H1 (cell line): Measurements from ENCODE around the gene SUMF1. TPM values are rescaled to one million over a fixed set of nuclear protein-coding genes. Genes with fewer than 3 reads are reported as not detected.

ENCODE experiments used
- CTCF ChIA-PET: fragments of 300-600 bp; sonication (Branson Sonifier 250); formaldehyde crosslinking; loops from one replicate; lab custom pipeline; 2021; ENCODE audit not compliant: partially characterized antibody; lab: Charles Lee
- POLR2A ChIA-PET: fragments of 300-600 bp; sonication (Branson Sonifier 250); formaldehyde crosslinking; loops from one replicate; lab custom pipeline; 2021; ENCODE audit warnings: inconsistent platforms; ENCODE audit not compliant: partially characterized antibody; lab: Charles Lee
- DNase-seq, 2 experiments: peaks; one replicate each; pipeline versions ENCODE4 v3.0.0 to v3.0.0-alpha.2; 2010 to 2022; ENCODE audit warnings: low spot score in 2 of 2, low read depth in 1 of 2, mixed read lengths in 1 of 2
- FAIRE-seq: peaks from 2 replicates; lab custom pipeline; 2011; peaks lifted over from hg19 to GRCh38; lab: Jason Lieb, UNC
- H2AFZ ChIP-seq: 2 replicates; pipeline ENCODE4 v1.8.1; 2012; ENCODE audit warnings: low read length, inconsistent platforms
- H2AK5ac ChIP-seq: 2 replicates; pipeline ENCODE4 v1.6.1; 2013; ENCODE audit warnings: low read depth, low read length
- H2BK120ac ChIP-seq: replicated peaks from 2 replicates; pipeline ENCODE3; 2013; ENCODE audit warnings: low read depth, low read length, inconsistent platforms
- H2BK12ac ChIP-seq: 2 replicates; pipeline ENCODE4 v1.6.1; 2013; ENCODE audit warnings: low read depth, low read length
- H2BK15ac ChIP-seq: 2 replicates; pipeline ENCODE4 v1.6.1; 2013; ENCODE audit warnings: low read length
- H2BK20ac ChIP-seq: 2 replicates; pipeline ENCODE4 v1.6.1; 2013; ENCODE audit warnings: low read length
- H2BK5ac ChIP-seq: 2 replicates; pipeline ENCODE4 v1.6.1; 2013; ENCODE audit warnings: low read depth, low read length
- H3K14ac ChIP-seq: 2 replicates; pipeline ENCODE4 v1.6.1; 2013; ENCODE audit warnings: inconsistent platforms; ENCODE audit not compliant: insufficient read length
- H3K18ac ChIP-seq: 2 replicates; pipeline ENCODE4 v1.6.1; 2013; ENCODE audit warnings: low read length; ENCODE audit errors: extremely low read depth
- H3K23ac ChIP-seq: 2 replicates; pipeline ENCODE4 v1.6.1; 2013; ENCODE audit warnings: inconsistent platforms; ENCODE audit not compliant: insufficient read length
- H3K23me2 ChIP-seq: 2 replicates; pipeline ENCODE4 v1.6.1; 2013; ENCODE audit warnings: low read depth, low read length
- H3K27ac ChIP-seq: 2 replicates; pipeline ENCODE4 v1.6.1; 2011; ENCODE audit warnings: low read depth, low read length, inconsistent platforms
- H3K27me3 ChIP-seq, 4 experiments: replicated peaks in 1 of 4; 1 replicate in 1 of 4; 2 replicates in 3 of 4; pipeline versions ENCODE4 v1.6.1 to v1.8.1; 2011 to 2013; ENCODE audit warnings: low read length in 3 of 4, mild to moderate bottlenecking in 3 of 4, inconsistent platforms in 2 of 4, mixed read lengths in 2 of 4, moderate library complexity in 1 of 4; ENCODE audit not compliant: control insufficient read depth in 3 of 4, insufficient read depth in 3 of 4; ENCODE audit errors: extremely low read depth in 1 of 4
- H3K36me3 ChIP-seq, 4 experiments: 2 replicates each; pipeline versions ENCODE4 v1.6.1 to v1.8.1; 2011 to 2013; ENCODE audit warnings: mild to moderate bottlenecking in 4 of 4, low read length in 3 of 4, moderate library complexity in 2 of 4, control low read depth in 1 of 4, inconsistent platforms in 1 of 4; ENCODE audit not compliant: insufficient read depth in 4 of 4, control insufficient read depth in 2 of 4
- H3K4ac ChIP-seq: replicated peaks from 2 replicates; pipeline ENCODE3; 2013; ENCODE audit warnings: low read length, low read depth, mixed read lengths, inconsistent platforms; ENCODE audit not compliant: insufficient read length
- H3K4me1 ChIP-seq, 4 experiments: replicated peaks in 1 of 4; 1 replicate in 1 of 4; 2 replicates in 3 of 4; pipeline versions ENCODE4 v1.6.1 to v1.8.1; 2011 to 2013; ENCODE audit warnings: low read length in 3 of 4, inconsistent platforms in 2 of 4, mixed read lengths in 1 of 4; ENCODE audit not compliant: insufficient read depth in 4 of 4, control insufficient read depth in 3 of 4
- H3K4me2 ChIP-seq, 2 experiments: 2 replicates each; pipeline versions ENCODE4 v1.6.1 to v1.8.1; 2011 to 2013; ENCODE audit warnings: low read depth in 2 of 2, low read length in 2 of 2, control low read depth in 1 of 2, inconsistent platforms in 1 of 2, mild to moderate bottlenecking in 1 of 2; ENCODE audit not compliant: insufficient read depth in 1 of 2
- H3K4me3 ChIP-seq, 4 experiments: fragments of 200-600, 300-600 bp in 1 of 4; sonication (generic), shearing (Covaris generic), sonication (Bioruptor Twin) in 1 of 4; 2 replicates each; pipeline versions ENCODE4 v1.5.1 to v1.8.1; 2011 to 2016; ENCODE audit warnings: low read length in 4 of 4, low read depth in 3 of 4, control low read depth in 2 of 4, inconsistent platforms in 2 of 4, mild to moderate bottlenecking in 2 of 4, mixed read lengths in 1 of 4, moderate library complexity in 1 of 4; ENCODE audit not compliant: insufficient read depth in 2 of 4; ENCODE audit errors: extremely low read depth in 1 of 4
- H3K56ac ChIP-seq: replicated peaks from 2 replicates; pipeline ENCODE3; 2013; ENCODE audit warnings: low read depth, mild to moderate bottlenecking, mixed read lengths, low read length, inconsistent platforms; ENCODE audit not compliant: insufficient read length
- H3K79me1 ChIP-seq: 2 replicates; pipeline ENCODE4 v1.6.1; 2013; ENCODE audit warnings: low read depth, low read length, control low read depth
- H3K79me2 ChIP-seq, 2 experiments: 2 replicates each; pipeline versions ENCODE4 v1.6.1 to v1.8.1; 2012 to 2013; ENCODE audit warnings: low read length in 2 of 2, mild to moderate bottlenecking in 2 of 2, inconsistent platforms in 1 of 2; ENCODE audit not compliant: insufficient read depth in 2 of 2, control insufficient read depth in 1 of 2
- H3K9ac ChIP-seq, 4 experiments: replicated peaks in 1 of 4; 1 replicate in 1 of 4; 2 replicates in 3 of 4; pipeline versions ENCODE4 v1.6.1 to v1.8.1; 2011 to 2013; ENCODE audit warnings: low read depth in 3 of 4, low read length in 3 of 4, control low read depth in 2 of 4, mild to moderate bottlenecking in 2 of 4, moderate library complexity in 2 of 4, inconsistent platforms in 1 of 4; ENCODE audit errors: extremely low read depth in 1 of 4
- H3K9me3 ChIP-seq, 2 experiments: 2 replicates each; pipeline versions ENCODE4 v1.6.1 to v1.8.1; 2012 to 2013; ENCODE audit warnings: mild to moderate bottlenecking in 2 of 2, moderate library complexity in 2 of 2, control low read depth in 1 of 2, inconsistent platforms in 1 of 2, low read depth in 1 of 2, low read length in 1 of 2, mixed read lengths in 1 of 2; ENCODE audit not compliant: insufficient read depth in 2 of 2
- H4K20me1 ChIP-seq, 2 experiments: replicated peaks in 1 of 2; 2 replicates each; pipeline versions ENCODE3 to v1.8.1; 2011 to 2013; ENCODE audit warnings: inconsistent platforms in 2 of 2, low read length in 2 of 2, mild to moderate bottlenecking in 1 of 2; ENCODE audit not compliant: insufficient read depth in 2 of 2, control insufficient read depth in 1 of 2
- H4K5ac ChIP-seq: 2 replicates; pipeline ENCODE4 v1.6.1; 2013; ENCODE audit warnings: low read length, low read depth, mixed read lengths, inconsistent platforms; ENCODE audit not compliant: insufficient read length
- H4K8ac ChIP-seq: 2 replicates; pipeline ENCODE4 v1.8.0; 2013; ENCODE audit warnings: mild to moderate bottlenecking, moderate library complexity, low read length, inconsistent platforms; ENCODE audit not compliant: insufficient read depth; ENCODE audit errors: extremely low read depth
- H4K91ac ChIP-seq: replicated peaks from 2 replicates; pipeline ENCODE3; 2013; ENCODE audit warnings: low read length, mixed read lengths, inconsistent platforms; ENCODE audit not compliant: insufficient read length
- BACH1 ChIP-seq: IDR thresholded peaks from 2 replicates; pipeline ENCODE4 v1.6.1; 2012; ENCODE audit warnings: low read length, improper control_type of control experiment
- EP300 ChIP-seq, 2 experiments: IDR thresholded peaks; 1 replicate in 1 of 2; 2 replicates in 1 of 2; pipeline ENCODE4 v1.6.1; 2011 to 2012; ENCODE audit warnings: low read depth in 2 of 2, low read length in 2 of 2, mild to moderate bottlenecking in 2 of 2, borderline replicate concordance in 1 of 2, inconsistent platforms in 1 of 2, moderate library complexity in 1 of 2
- HDAC6 ChIP-seq: IDR thresholded peaks from one replicate; pipeline ENCODE4 v1.7.1; 2012; ENCODE audit warnings: low read depth, mild to moderate bottlenecking, inconsistent platforms, low read length, moderate library complexity
- SP2 ChIP-seq: IDR thresholded peaks from 2 replicates; pipeline ENCODE4 v1.6.1; 2012; ENCODE audit warnings: mild to moderate bottlenecking, low read length, inconsistent platforms
- TCF12 ChIP-seq: IDR thresholded peaks from 2 replicates; pipeline ENCODE4 v1.6.1; 2011; ENCODE audit warnings: low read depth, mild to moderate bottlenecking, low read length
- WGBS, 2 experiments: shearing (Covaris generic) in 1 of 2; methylation state at CpG; one replicate each; pipeline versions ENCODE4 v1.1.6 to v1.1.7; 2013 to 2015; ENCODE audit warnings: low lambda C conversion rate in 2 of 2, mixed read lengths in 2 of 2, inconsistent platforms in 1 of 2, low coverage in 1 of 2, missing lambda C conversion rate in 1 of 2; ENCODE audit not compliant: insufficient replicate concordance in 2 of 2, insufficient coverage in 1 of 2, insufficient read length in 1 of 2; ENCODE audit errors: extremely low coverage in 1 of 2, missing lambda C conversion rate in 1 of 2; 5-methylcytosine and 5-hydroxymethylcytosine counted together
- polyA plus RNA-seq, 7 experiments: library from polyadenylated mRNA; depleted of rRNA in 3 of 7; stranded (reverse) in 5 of 7; unstranded in 2 of 7; fragments of >200 nt in 5 of 7; fragments of 200-250 nt in 2 of 7; gene quantifications; 1 replicate in 5 of 7; 2 replicates in 1 of 7; 4 replicates in 1 of 7; pipeline versions ENCODE4 v1.2.1 to v1.2.3, GENCODE V29; 2011 to 2013; ENCODE audit warnings: missing spikeins in 2 of 7, mixed read lengths in 2 of 7
- total RNA-seq: library from RNA; stranded (reverse); fragmentation: NEBNext Ultra II Directional; extraction: Animal tissue kit (Norgen Biotek cat#: 25700); gene quantifications from 2 replicates; pipeline ENCODE4 v1.2.1, GENCODE V29; 2021

The SUMF1 gene
- total and polyA plus RNA-seq, 2 of the 8 experiments (the other 6 are each of a cell fraction or from before 2014, with no cell fraction given): 12.5 to 15.0 TPM

DNA sequence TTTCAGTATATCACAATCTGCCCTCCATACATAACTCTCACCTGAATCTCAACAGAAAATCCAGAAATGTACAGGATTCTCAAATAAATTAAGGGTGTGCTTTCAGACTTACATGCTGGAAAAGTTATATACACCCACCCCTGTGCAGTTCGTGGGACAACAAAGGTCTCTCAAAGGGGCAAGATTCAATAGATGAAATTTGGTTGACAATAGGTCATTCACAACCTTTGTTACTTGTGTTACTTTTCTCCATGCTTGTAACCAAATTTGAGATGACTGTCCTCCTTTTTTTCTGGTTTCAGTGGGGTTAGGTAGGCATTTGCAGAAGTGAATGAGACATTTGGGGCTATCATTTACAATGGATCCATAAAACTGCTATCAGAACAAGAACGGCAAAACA lies 91.2 kb downstream of the SUMF1 start:
- H4K20me1 ChIP-seq: peaks cover 0 to 2% of the 10 kb centered on the region in 2 experiments
- peaks cover 0 to 3% (median 0%) of the 10 kb centered on the region in 4 experiments; a peak in 1 of 7 replicates for H3K4me1 ChIP-seq
- no peak overlapping the region for H4K91ac ChIP-seq
- WGBS, 2 experiments: 81% methylated on average over 2 of the region's 2 CpGs; no CpG with 5 or more reads in 1 of the 2 experiments
- no peaks in the 10 kb centered on the region for H3K79me1 ChIP-seq
- no peak overlapping the region for H3K4ac ChIP-seq
- H2AK5ac ChIP-seq: no peak overlapping the region
- FAIRE-seq (no peak), DNase-seq (no peak)
- H3K9me3 ChIP-seq: no peaks in the 10 kb centered on the region
- H2BK12ac ChIP-seq: no peak overlapping the region
- no peak overlapping the region for H3K27ac ChIP-seq
- H4K8ac ChIP-seq: no peak overlapping the region
- H3K18ac ChIP-seq: no peak overlapping the region
- H3K27me3 ChIP-seq: no peaks in the 10 kb centered on the region
- H3K4me2 ChIP-seq: no peak overlapping the region
- no peak overlapping the region for H2BK5ac ChIP-seq
- no peak overlapping the region for H2BK15ac ChIP-seq
- ChIA-PET CTCF (no interaction called here), POLR2A (no interaction called here)
- H3K23me2 ChIP-seq: no peaks in the 10 kb centered on the region
- H2AFZ ChIP-seq: no peak overlapping the region
- no peak overlapping the region for H3K23ac ChIP-seq
- H3K9ac ChIP-seq: no peak overlapping the region
- no peak overlapping the region for H3K4me3 ChIP-seq
- no peaks in the 10 kb centered on the region; a peak in 1 of 8 replicates for H3K36me3 ChIP-seq
- no peak overlapping the region for H2BK120ac ChIP-seq
- H2BK20ac ChIP-seq: no peak overlapping the region
- no peak overlapping the region for H3K56ac ChIP-seq
- H3K14ac ChIP-seq: no peak overlapping the region
- H3K79me2 ChIP-seq: no peaks in the 10 kb centered on the region
- no peak overlapping the region for H4K5ac ChIP-seq
- TF ChIP-seq TCF12 (no peak), SP2 (no peak), EP300 (IDR thresholded peaks at IDR 0.05; ENCODE audit: borderline replicate concordance in 1 of 2, low read depth in 2 of 2, low read length in 2 of 2) (no peak), HDAC6 (no peak), BACH1 (no peak)
